Measurements from ENCODE around the gene PAPPA2.

DNA sequence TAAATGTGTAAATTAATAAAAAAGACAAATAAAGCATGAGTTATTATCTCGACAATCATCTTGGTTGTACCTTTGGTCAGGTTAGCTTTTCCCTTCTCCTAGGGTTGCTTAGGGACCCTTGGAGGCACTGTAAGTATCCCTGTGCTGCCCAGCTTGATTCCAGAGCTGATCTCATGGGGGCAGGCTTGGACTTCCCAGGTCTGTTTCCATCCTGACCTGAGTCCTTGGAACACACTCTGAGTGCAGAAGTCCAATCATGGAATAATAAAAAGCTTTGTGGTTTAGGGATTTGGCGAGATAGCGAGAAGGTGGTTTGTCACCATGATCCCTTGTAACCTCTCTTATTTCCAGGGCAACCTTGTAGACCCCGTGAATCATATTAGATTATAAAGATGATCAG lies 18.7 kb upstream of the PAPPA2 start:
- no peak for TF ChIP-seq EZH2 (IDR thresholded peaks at IDR 0.05; ENCODE audit: borderline replicate concordance, low read depth, low read length, poor library complexity, severe bottlenecking)
- TF ChIP-seq, protein P1, sequence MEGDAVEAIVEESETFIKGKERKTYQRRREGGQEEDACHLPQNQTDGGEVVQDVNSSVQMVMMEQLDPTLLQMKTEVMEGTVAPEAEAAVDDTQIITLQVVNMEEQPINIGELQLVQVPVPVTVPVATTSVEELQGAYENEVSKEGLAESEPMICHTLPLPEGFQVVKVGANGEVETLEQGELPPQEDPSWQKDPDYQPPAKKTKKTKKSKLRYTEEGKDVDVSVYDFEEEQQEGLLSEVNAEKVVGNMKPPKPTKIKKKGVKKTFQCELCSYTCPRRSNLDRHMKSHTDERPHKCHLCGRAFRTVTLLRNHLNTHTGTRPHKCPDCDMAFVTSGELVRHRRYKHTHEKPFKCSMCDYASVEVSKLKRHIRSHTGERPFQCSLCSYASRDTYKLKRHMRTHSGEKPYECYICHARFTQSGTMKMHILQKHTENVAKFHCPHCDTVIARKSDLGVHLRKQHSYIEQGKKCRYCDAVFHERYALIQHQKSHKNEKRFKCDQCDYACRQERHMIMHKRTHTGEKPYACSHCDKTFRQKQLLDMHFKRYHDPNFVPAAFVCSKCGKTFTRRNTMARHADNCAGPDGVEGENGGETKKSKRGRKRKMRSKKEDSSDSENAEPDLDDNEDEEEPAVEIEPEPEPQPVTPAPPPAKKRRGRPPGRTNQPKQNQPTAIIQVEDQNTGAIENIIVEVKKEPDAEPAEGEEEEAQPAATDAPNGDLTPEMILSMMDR (conservative IDR thresholded peaks at IDR 0.05; ENCODE audit: low read depth, low read length): no peak
